Left ventricle myocardium inferior (tissue), 1 donor: Measurements from ENCODE around the gene ALCAM. TPM values are rescaled to one million over a fixed set of nuclear protein-coding genes. Genes with fewer than 3 reads are reported as not detected.
"Not testable (repeated sequence)": the region's sequence is repeated elsewhere in the genome, so short reads cannot be mapped to it uniquely, and the experiment has no call there.

Experiments
- DNase-seq: peaks from one replicate; pipeline ENCODE4 v3.0.0-alpha.2; 2020
- H3K27ac ChIP-seq: fragments of 200-600 bp; replicated peaks from 2 replicates; pipeline ENCODE4 v1.8.0; 2021
- H3K27me3 ChIP-seq: fragments of 200-600 bp; 2 replicates; pipeline ENCODE4 v1.8.0; 2021; ENCODE audit warnings: low read depth
- H3K36me3 ChIP-seq: fragments of 200-600 bp; 2 replicates; pipeline ENCODE4 v1.8.0; 2021
- H3K4me1 ChIP-seq: fragments of 200-600 bp; 2 replicates; pipeline ENCODE4 v1.8.0; 2021
- H3K4me3 ChIP-seq: fragments of 200-600 bp; 2 replicates; pipeline ENCODE4 v1.8.0; 2021; ENCODE audit warnings: mild to moderate bottlenecking, moderate library complexity
- H3K9me3 ChIP-seq: fragments of 200-600 bp; replicated peaks from 2 replicates; pipeline ENCODE4 v1.8.0; 2021
- CTCF ChIP-seq: fragments of 200-600 bp; IDR thresholded peaks from 2 replicates; pipeline ENCODE4 v1.8.0; 2021; ENCODE audit warnings: antibody characterized with exemption, mild to moderate bottlenecking, borderline replicate concordance
- intact Hi-C: fragments of 100-400 bp; cut with micrococcal nuclease; formaldehyde crosslinking; loops from one replicate; pipeline ENCODE4 v1.11.0; 2022
- total RNA-seq: library from RNA; stranded (reverse); fragmentation: NEBNext Ultra II Directional; extraction: Animal tissue kit (Norgen Biotek cat#: 25700); gene quantifications from one replicate; pipeline ENCODE4 v1.2.1, GENCODE V29; 2021
- donor health status: DM: no; HTN: yes; CAD: no; lungs with severe emphysema.

Gene ALCAM
- total RNA-seq, 1 donor from 2014 or later, result 3.7 TPM

- intact Hi-C loops, result no loop called here
Measured at GRCh38 chr3:105385179-105385578, 18.5 kb downstream of the ALCAM start.

GRCh38 chr3:105385819-105386508 lies 19.3 kb downstream of the ALCAM start:
- intact Hi-C loops, result no loop called here
- no peak for DNase-seq
- TF ChIP-seq CTCF, result no peak
- Histone ChIP-seq H3K27ac (no peak overlapping the region), H3K4me3 (no peak overlapping the region), H3K27me3 (no peaks in the 10 kb centered on the region), H3K36me3 (no peaks in the 10 kb centered on the region), H3K9me3 (peaks cover 16% of the 10 kb centered on the region), H3K4me1 (no peaks in the 10 kb centered on the region)

More at GRCh38 chr3:105385179-105385578, 18.5 kb downstream of the ALCAM start:
- H3K27ac ChIP-seq, result no peak overlapping the region
- DNase-seq, result no peak
- peaks cover 8% of the 10 kb centered on the region for H3K9me3 ChIP-seq
- H3K27me3 ChIP-seq, result no peaks in the 10 kb centered on the region
- H3K4me3 ChIP-seq, result no peak overlapping the region
- H3K4me1 ChIP-seq, result no peaks in the 10 kb centered on the region
- TF ChIP-seq CTCF, result no peak
- no peaks in the 10 kb centered on the region for H3K36me3 ChIP-seq

GRCh38 chr3:105387122-105387751 lies 20.5 kb downstream of the ALCAM start:
- Histone ChIP-seq H3K4me3 (no peak overlapping the region), H3K27me3 (no peaks in the 10 kb centered on the region), H3K9me3 (peaks cover 29% of the 10 kb centered on the region), H3K4me1 (no peaks in the 10 kb centered on the region), H3K27ac (no peak overlapping the region), H3K36me3 (no peaks in the 10 kb centered on the region)
- intact Hi-C loops, result no loop called here
- TF ChIP-seq CTCF, result no peak
- DNase-seq, result no peak

GRCh38 chr3:105388176-105388575 lies 21.5 kb downstream of the ALCAM start:
- intact Hi-C loops, result no loop called here
- H3K9me3 ChIP-seq, result peaks cover 35% of the 10 kb centered on the region

GRCh38 chr3:105389759-105390158 lies 23.1 kb downstream of the ALCAM start:
- H3K4me3 ChIP-seq, H3K27me3 ChIP-seq, intact Hi-C loops, H3K27ac ChIP-seq, H3K4me1 ChIP-seq, DNase-seq, H3K36me3 ChIP-seq: not testable (repeated sequence)
- H3K9me3 ChIP-seq, result peaks cover 35% of the 10 kb centered on the region

More at GRCh38 chr3:105388176-105388575, 21.5 kb downstream of the ALCAM start:
- H3K27me3 ChIP-seq, result no peaks in the 10 kb centered on the region
- DNase-seq, result no peak
- TF ChIP-seq CTCF, result no peak
- H3K4me3 ChIP-seq, result no peak overlapping the region
- no peaks in the 10 kb centered on the region for H3K4me1 ChIP-seq
- no peaks in the 10 kb centered on the region for H3K36me3 ChIP-seq
- H3K27ac ChIP-seq, result no peak overlapping the region

- intact Hi-C loops, result not testable (repeated sequence)
Measured at GRCh38 chr3:105392598-105392997, 25.9 kb downstream of the ALCAM start.

More at GRCh38 chr3:105392598-105392997, 25.9 kb downstream of the ALCAM start:
- DNase-seq, H3K27ac ChIP-seq, H3K27me3 ChIP-seq, H3K36me3 ChIP-seq, H3K4me1 ChIP-seq, H3K4me3 ChIP-seq: not testable (repeated sequence)
- peaks cover 35% of the 10 kb centered on the region for H3K9me3 ChIP-seq
